Left renal cortex interstitium (tissue), 4 donors: ENCODE data around the gene ASB6. TPM values are rescaled to one million over a fixed set of nuclear protein-coding genes. Genes with fewer than 3 reads are reported as not detected.
"Not testable (repeated sequence)": the region's sequence is repeated elsewhere in the genome, so short reads cannot be mapped to it uniquely, and the experiment has no call there.

ENCODE experiments used
- DNase-seq, 4 donors: peaks; one replicate each; pipeline ENCODE4 v3.0.0-alpha.2; 2013; ENCODE audit warnings: low read depth in 4 of 4, low spot score in 2 of 4, missing footprints in 1 of 4
- polyA plus RNA-seq, 4 donors: library from polyadenylated mRNA; unstranded; fragments of 120-200 nt; gene quantifications; one replicate each; pipeline ENCODE4 v1.2.1, GENCODE V29; 2013; ENCODE audit not compliant: insufficient read length in 4 of 4

ASB6 gene
- polyA plus RNA-seq, 4 donors, result 16.8 to 23.2 (median 19.0) TPM

- DNase-seq, result no peak
Measured at GRCh38 chr9:129667850-129668249, 25.9 kb upstream of the ASB6 start.

DNA sequence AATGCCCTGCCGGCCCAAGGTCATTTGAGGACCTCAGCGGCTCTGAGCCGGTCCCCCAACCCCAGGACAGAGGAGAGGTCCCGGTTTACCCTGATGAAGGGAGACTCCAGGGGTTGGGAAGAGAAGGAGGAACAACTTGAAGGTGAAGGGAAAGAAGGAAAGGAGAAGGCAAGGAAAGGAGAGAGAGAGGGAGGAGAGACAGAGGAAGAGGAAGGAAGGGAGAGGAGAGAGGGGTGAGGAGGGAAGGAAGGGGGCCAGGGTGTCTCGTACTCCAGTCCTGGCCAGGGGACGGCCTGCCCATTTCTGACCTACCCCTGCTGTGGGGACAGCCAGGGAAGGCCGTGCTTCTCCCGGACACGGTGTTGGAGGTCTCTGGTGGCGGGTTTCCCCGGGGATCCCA lies 25.4 kb upstream of the ASB6 start:
- DNase-seq, result no peak

- no peak for DNase-seq
Measured at GRCh38 chr9:129666575-129666974, 24.6 kb upstream of the ASB6 start.

DNA sequence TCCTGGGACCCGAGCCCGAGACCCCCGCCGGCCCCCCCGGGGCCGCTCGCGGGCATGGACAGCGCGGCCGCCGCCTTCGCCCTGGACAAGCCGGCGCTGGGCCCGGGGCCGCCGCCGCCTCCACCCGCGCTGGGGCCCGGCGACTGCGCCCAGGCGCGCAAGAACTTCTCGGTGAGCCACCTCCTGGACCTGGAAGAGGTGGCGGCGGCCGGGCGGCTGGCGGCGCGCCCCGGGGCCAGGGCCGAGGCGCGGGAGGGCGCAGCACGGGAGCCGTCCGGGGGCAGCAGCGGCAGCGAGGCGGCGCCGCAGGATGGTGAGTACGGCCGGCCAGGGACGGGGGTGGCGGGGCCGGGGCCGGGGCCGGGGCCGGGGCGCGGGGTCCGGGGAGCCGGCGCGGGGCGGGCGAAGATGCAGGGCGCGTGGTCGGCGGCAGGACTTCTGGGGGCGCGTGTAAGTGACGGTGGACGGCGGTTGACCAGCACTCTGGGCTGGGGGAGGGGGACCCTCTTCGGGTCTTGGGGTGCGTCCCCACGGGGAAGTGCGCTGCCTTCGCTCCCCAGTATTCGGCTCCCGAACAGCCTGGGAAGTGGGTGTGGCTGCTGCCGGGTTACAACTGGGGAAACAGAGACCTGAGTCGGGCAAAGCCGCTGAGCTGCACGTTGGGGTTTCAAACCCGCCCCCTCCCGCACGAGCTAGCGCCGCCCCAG lies 24.0 kb upstream of the ASB6 start:
- DNase-seq, result no peak

DNA sequence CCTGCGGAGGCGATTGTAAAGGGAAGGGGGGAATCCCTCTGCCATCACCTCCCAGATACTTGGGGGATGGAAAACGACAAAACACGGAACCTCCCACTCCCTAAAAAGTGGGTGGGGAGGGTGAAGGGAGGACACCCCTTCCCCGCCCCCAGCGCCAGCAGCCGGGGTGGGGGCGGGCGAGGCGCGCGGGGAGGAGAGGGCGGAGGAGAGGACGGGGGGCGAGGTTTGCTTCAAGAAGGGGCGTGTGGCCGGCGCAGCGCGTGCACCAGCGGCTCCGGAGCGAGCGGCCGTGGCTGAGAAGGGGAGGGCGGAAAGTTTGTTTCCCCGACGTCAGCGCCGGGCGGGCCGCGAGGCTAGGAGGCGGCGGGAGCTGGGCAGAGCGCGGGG lies 23.4 kb upstream of the ASB6 start, which contains the start of gene PRRX2:
Gene PRRX2, plus strand, starts transcription at position 259 of the 387 bp plus-strand sequence. CDS start 221 bp downstream, outside the sequence.
- DNase-seq, result no peak

DNA sequence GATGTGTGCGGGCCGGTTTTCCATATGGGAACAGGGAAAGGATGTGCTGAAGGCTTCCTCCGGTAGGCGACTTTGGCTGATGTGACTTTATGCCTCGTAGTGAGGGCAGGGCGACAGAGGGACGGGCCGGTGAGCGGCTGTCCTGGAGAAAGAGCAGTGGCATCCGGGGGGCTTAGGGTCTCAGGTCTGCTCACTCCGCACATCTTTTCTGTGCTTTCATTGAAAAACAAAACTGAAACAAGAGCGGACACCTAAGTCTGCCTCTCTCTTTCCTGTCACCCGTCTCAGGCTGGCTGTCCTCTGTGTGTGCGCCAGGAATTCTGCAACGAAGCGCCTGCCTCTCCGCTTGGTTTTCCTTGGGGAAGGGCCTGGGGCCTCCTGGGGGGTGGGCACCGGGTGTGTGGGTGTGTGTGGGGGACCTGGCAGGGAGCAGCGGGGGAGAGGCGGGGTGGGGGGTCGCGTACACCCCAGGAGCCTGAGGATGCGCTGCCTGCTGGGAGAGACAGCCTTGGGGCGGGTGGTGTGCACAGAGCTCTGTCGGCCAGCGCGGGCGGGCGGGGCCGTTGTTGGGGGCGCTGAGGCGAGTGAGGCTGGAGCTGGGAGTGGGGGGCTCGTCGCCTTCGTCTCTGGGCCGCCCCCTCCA lies 22.9 kb upstream of the ASB6 start:
- no peak for DNase-seq

- not testable (repeated sequence) for DNase-seq
Measured at GRCh38 chr9:129662239-129662638, 20.3 kb upstream of the ASB6 start.

DNA sequence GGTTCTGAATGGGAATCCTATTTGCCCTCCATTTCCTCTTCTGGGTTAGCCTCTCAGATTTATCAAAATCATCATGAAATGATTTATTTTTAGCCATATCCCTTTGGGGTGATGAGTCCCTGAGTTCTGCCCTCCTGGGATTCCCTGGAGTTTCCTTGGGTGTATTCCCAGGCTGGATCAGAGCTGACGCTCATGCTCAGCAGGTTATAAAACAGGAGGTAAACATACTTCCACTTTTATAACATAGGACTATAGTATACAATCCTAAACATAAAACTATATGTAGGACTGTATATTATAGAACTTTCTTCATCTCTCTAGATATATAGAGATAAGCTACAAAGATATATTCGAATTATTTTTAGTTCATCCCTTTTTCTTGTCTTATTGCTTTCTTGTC lies 19.1 kb upstream of the ASB6 start:
- DNase-seq, result no peak

DNA sequence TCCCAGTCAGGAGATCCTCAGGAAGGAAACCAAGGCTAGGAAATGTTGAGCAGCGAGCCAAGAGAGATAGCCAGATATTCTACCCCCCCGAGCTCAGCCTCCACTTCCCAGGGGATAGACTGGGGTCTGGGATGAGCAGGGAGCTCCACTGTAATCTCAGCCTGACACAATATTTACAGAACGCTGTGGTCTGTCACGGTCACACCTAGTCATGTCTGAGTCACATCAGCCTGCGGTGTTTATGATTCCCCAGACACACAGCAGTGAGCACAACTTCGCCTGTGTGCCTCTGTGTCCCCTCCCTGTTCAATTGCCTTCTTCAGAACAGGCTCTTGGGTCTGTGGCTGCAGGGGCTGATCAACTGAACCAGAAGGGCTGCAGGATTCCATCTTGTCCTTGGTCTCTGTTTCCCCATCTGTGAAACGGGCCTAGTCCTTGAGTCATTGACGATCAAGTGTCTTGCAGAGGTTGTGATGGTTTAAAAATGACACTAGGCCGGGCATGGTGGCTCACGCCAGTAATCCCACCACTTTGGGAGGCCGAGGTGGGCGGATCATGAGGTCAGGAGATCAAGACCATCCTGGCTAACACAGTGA lies 14.9 kb upstream of the ASB6 start:
- no peak for DNase-seq

DNA sequence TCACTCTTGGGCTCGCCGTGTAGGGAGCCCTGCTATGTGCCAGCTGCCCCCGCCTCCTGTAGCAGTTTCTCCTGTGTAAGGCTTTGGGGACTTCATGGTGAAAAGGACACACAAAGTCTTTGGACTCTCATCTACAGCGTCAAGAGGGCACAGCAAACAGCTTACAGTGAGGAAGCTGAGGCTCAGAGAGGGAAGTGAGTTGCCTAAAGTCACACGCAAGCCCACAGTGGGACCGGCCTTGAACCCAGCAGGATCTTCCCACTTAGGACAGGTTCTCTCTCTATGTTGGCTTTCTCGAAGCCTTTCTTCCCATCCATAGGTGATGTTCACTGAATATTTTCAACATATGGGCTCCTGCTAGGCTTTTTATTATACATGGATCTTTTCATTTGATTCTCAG lies 13.7 kb upstream of the ASB6 start:
- DNase-seq, result no peak

DNA sequence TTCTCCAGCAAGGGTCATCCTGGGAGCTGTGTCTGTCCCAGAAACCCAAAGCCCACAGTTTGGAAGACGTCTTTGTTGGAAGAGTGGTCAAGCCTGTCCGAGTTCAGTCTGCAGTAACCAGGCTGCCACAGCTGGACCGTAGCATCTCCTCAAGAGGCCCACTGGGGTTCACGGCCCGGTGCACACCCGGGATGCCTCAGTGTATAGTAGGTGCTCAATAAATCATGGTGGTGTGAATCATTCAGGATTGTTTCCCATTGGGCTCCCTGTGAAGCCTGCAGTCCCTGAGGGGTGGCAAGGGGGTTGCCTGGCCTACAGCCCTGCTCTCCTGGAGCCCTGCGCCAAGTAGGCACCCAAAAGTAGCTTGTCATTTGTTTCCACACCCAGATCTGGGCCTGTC lies 13.2 kb upstream of the ASB6 start:
- no peak for DNase-seq

- peak in 1 of 4 donors; percentile 60 for DNase-seq
Measured at GRCh38 chr9:129654554-129655040, 12.6 kb upstream of the ASB6 start.

- peak in 2 of 4 donors; percentile 75 to 79 for DNase-seq
Measured at GRCh38 chr9:129653823-129654553, 12.0 kb upstream of the ASB6 start.

DNA sequence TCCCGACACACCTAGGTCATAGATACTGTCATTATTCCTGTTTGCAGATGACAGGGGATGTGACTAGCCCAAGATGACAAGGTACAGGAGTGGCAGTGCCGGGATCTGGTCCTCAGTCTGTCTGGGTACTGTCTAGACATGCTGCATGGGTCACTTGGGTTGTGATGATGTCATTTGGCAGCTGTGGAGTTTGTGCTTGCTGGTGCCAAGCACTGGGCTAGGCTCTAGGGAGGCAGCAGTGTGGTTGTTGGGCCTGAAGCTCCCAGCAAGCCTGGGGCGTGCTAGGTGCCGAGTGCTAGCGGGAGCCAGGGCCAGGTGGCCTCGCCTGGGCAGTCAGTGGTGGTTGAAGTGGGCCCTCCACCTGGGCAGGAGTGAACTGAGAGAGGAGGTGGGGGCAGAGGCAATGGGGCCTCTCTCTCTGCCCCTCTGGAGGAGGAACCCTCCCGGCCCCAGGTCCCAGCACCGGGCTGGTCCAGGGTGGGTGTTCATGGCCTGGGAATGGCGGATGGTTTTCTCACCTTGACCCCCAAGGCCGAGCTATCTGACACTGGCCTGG lies 8.8 kb upstream of the ASB6 start:
- DNase-seq, result no peak

- DNase-seq, result no peak
Measured at GRCh38 chr9:129649726-129650679, 8.1 kb upstream of the ASB6 start.

DNA sequence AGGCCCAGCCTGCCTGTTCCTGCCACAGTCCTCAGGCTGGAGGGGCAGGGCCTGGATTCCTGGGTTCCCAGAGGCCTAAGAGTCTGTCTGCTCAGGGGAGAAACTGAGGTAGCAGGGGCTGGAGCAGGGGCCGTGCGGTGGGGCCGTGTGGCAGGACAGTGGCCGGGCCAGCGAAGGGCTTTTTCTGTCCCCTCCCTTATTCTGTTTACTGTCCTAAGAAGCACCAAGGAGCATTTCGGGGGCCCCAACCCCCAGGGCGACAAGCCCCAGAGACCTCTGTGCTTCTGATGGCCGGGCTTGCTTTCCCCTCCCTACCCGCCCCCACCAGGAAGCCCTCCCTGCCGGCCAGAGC lies 6.8 kb upstream of the ASB6 start:
- no peak for DNase-seq

DNA sequence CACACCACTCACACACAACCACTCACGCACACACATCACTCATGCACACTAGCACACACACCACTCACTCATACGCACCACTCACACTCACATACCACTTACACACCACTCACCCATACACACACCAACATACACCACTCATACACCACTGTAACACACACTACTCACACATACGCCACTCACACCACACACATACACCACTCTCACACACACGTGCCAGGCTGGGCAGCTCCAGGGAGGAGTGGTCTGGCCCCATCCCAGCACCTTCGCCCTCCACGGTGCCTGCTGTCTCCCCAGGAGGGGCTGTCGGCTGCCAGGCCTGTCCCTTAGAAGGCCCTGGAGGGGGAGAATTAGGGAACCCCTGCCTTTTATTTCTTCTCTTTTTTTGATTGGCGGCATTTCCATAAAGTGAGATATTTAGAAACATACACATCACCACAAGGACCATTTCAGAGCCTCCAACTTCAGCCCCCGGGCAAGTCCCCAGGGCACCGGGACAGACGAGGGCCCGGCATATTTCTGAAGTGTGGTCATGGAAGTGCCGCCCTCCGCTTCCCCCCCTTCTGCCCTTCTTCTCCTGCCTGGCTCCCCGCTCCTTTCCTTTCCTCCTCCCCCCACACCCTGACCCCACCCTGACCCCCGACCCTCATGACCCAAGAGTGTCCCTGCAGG lies 6.3 kb upstream of the ASB6 start:
- no peak for DNase-seq

GRCh38 chr9:129647635-129648034 lies 5.7 kb upstream of the ASB6 start:
- DNase-seq, result no peak

GRCh38 chr9:129646654-129647053 lies 4.7 kb upstream of the ASB6 start:
- no peak for DNase-seq
